HG03442 (cell line): ENCODE measurements around the gene CALML6.
A peak's percentile ranks its signal among the peaks of the same experiment; 100 is the strongest.
"Not testable (repeated sequence)": the region's sequence is repeated elsewhere in the genome, so short reads cannot be mapped to it uniquely, and the experiment has no call there.

Experiments
- ATAC-seq: cut with Tn5 transposase; IDR thresholded peaks from one replicate; pipeline ENCODE4 v1.9.1; 2021; ENCODE audit warnings: mild to moderate bottlenecking, moderate library complexity; ENCODE audit not compliant: unreplicated experiment

Gene CALML6

DNA sequence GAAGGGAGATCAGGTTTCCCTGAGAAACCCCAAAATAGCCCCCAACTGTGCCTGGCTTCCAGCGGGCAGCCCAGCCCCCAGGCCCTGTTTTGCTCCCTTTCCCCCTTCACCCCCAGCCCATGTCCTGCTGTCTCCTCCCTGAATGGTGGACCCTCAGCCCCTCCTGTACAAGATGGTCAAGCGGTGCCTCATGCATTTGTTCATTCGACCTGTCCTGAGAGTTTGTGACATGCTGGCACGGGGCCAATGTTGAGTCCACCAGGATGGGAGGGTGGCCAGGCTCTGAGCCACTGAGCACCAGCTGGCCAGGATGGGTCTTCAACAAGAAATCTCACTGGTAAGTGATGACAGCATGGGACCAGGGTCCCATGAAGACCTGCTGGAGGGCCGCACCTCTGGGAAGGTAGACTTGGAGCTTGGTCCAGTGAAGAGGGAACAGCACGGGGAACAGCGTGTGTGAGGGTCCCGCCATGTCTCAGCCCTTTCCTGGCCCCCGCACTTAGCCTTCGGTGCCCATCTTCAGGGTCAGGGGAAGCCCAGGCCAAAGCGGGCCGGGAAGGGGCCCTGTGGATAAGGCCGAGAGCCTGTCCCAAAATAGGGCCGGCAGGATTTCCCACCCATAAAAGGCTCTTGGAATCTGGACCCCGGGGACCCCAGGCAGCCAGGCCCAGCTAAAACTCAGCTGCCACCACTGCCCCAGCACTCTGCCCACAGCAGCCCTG, at the start of gene CALML6:
TSS of gene CALML6 (plus strand) at position 290 of the 722 bp plus-strand sequence. CDS start at position 311, 21 bp downstream.
- ATAC-seq = no peak

DNA sequence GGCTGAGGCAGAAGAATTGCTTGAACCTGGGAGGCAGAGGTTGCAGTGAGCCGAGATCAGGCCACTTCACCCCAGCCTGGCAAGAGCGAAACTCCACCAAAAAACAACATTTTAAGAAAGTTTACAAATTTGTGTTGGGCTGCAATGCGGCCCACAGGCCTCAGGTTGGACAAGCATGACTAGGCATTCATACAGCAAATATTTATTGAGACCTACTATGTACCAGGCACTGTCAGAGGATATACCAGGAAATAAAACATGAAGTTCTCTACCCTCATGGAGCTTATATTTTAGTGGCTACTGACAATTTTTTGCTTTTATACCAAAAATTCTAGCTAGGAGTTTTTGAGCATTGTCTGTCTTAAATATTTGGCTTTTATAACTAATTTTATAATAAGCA, 47.9 kb upstream of the CALML6 start:
- ATAC-seq = no peak

DNA sequence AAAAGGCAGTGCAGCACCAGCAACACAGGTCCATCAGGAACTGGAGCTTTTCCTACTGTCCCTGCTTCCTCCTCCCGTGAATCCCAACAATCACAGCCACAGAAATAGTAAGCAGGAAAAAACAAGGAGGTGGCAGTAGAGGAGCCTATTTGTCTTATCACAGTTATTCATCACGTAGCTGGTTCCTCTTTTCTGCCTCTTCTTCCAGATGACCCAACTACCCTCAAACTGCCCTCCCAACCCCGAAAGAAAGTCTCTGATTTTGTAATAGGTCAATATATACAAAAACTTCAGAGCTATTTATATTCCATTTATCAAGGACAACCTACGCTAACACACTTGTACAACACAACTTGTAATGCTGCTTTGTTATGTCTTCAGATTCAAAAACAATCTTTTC, 45.6 kb upstream of the CALML6 start:
- ATAC-seq = no peak

- ATAC-seq = no peak
Measured at GRCh38 chr1:1872329-1872994, 42.6 kb upstream of the CALML6 start.

DNA sequence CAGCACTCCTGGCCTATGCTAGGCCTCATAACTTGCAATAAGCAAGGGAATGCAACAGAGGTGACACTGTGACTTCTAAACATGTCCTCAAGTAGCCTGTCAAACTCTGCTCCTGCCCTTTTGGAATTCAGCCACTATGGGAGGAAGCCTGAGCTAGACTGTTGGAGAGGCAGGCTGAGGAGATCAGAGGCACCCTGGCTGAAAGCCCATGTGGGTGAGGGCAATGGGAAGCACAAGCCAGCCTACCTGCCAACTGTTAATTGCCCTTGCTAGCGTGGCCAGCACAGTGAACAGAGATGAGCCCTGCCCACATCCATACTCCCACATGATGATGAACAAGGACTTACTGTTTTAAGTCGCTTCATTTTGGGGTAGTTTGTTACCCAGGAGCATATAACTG, 41.9 kb upstream of the CALML6 start:
- no peak for ATAC-seq

DNA sequence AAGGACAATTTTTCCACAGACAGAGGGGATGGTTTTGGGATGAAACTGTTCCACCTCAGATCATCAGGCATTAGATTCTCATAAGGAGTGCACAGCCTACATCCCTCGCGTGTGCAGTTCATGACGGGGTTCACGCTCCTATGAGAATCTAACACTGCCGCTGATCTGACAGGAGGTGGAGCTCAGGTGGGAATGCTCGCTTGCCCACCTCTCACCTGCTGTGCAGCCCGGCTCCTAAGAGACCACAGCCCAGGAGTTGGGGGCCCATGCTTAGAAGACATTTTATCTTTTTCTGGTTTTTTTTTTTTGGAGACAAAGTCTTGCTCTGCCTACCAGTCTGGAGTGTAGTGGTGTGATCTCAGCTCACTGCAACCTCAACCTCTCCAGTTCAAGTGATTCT, 40.2 kb upstream of the CALML6 start:
- no peak for ATAC-seq

DNA sequence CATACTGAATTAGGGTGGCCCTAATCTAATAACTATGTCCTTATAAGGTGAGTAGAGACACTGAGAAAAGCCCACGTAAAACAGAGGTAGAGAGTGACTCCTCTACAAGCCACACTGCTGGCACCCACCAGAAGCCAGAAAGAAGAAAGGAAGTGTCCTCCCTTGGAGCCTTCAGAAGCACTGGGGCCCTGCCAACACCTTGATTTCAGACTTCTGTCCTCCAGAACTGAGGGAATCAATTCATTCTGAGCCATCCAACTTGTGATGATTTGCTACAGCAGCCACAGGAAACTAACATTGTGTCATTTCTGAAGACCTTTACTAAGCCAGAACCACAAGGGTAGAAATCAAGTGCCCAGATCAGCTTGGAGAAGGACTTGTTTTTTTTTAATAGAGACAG, 39.1 kb upstream of the CALML6 start:
- ATAC-seq = no peak

DNA sequence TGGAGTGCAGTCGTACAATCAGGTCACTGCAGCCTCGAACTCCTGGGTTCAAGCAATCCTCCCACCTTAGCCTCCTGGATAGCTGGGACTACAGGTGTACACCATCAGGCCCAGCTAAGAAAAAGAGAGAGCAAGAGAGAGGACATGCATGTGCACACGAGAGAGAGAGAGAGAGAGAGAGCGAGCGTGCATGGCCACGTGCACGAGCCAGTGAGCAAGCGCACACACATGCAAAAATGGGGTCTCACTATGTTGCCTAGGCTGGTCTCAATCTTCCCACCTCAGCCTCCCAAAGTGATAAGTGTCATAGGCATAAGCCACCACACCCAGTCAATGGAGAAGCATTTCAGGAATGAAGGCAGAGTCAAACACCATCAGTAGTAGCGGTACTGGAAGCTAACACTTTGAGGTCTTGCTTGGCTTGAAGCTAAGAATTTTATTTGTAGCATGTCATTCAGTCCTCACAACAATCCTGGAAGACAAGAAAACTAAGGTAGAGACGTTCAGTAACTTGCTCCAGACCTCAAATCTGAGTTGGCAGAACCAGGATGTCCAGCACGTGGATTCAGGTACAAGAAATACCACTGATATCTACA, 38.6 kb upstream of the CALML6 start:
- no peak for ATAC-seq

GRCh38 chr1:1877865-1878436, 37.1 kb upstream of the CALML6 start:
- ATAC-seq = no peak

GRCh38 chr1:1879942-1880341, 35.1 kb upstream of the CALML6 start:
- ATAC-seq = no peak

- ATAC-seq = no peak
Measured at GRCh38 chr1:1880617-1881312, 34.3 kb upstream of the CALML6 start.

- no peak for ATAC-seq
Measured at GRCh38 chr1:1881727-1882126, 33.3 kb upstream of the CALML6 start.

GRCh38 chr1:1883092-1883873, 31.8 kb upstream of the CALML6 start:
- no peak for ATAC-seq

DNA sequence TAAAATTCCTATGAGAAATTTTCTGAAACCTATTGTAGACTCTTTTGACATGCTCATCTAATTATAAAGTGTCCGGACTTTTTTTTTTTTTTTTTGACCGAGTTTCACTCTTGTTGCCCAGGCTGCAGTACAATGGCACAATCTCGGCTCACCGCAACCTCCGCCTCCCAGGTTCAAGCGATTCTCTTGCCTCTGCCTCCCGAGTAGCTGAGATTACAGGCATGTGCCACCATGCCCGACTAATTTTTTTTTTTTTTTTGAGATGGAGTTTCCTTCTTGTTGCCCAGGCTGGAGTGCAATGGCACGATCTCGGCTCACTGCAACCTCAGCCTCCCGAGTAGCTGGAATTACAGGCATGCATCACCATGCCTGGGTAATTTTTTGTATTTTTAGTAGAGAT, 31.2 kb upstream of the CALML6 start:
- ATAC-seq = not testable (repeated sequence)

- no peak for ATAC-seq
Measured at GRCh38 chr1:1889090-1889750, 25.8 kb upstream of the CALML6 start.

GRCh38 chr1:1889847-1890505, 25.1 kb upstream of the CALML6 start:
- ATAC-seq = peak; percentile 27

GRCh38 chr1:1890506-1891348, 24.3 kb upstream of the CALML6 start, which contains the start of gene GNB1:
GNB1 (minus strand) TSS chr1:1891087; CDS start chr1:1825453, 65,634 bp downstream.
- ATAC-seq = peak; percentile 71

DNA sequence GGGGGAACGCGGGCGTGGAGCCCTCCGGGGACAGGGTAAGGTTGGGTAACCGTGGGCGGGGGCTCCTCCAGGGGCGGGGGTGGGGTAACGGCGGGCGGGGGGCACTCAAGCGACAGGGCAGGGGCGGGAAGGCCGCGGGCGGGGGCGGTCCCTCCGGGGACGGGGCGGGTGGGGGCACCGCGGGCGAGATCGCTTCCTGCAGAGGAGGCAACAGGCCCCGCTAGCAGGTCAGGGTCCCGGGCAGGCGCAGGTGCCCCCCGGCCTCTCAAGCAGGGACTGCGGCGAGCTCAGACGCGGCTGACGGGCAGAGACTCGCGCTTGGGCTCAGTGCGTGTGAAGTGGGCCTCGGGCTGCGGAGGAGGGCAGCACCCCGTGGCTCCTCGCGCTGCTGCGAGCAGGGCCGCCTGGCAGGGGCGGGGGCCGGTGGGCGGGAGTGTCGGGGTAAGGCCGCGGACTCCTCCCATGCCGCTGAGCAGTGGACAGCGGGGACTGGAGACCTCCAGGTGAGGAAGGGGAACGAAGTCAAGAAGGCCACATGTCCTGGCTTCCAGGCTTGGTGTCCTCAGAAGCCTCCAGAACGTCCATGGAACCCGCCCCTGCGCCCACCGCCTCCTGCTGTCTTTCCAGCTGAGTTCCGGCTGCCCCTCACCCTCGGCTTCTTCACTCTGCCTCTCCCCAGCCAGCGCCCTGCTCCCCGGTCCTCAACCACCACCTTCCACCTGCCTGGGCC, 23.5 kb upstream of the CALML6 start:
- ATAC-seq = peak; percentile 2
